M059J (cell line): ENCODE results near the gene RETSAT. TPM values are rescaled to one million over a fixed set of nuclear protein-coding genes. Genes with fewer than 3 reads are reported as not detected.
"Not testable (repeated sequence)": the region's sequence is repeated elsewhere in the genome, so short reads cannot be mapped to it uniquely, and the experiment has no call there.

Experiments
- DNase-seq: peaks from one replicate; pipeline ENCODE4 v3.0.0-alpha.2; 2012; ENCODE audit warnings: low read depth
- total RNA-seq: library from RNA; depleted of rRNA; stranded (reverse); fragments of >200 nt; shearing (Covaris generic); gene quantifications from 2 replicates; pipeline ENCODE4 v1.2.3, GENCODE V29; 2014

RETSAT gene
- total RNA-seq, 1 experiment from 2014 or later = 25.0 TPM

- no peak for DNase-seq
Measured at GRCh38 chr2:85378257-85378656, 23.9 kb upstream of the RETSAT start.

- no peak for DNase-seq
Measured at GRCh38 chr2:85377083-85377482, 22.8 kb upstream of the RETSAT start.

GRCh38 chr2:85376291-85377065, 22.1 kb upstream of the RETSAT start:
- DNase-seq = no peak

- no peak for DNase-seq
Measured at GRCh38 chr2:85371045-85371444, 16.7 kb upstream of the RETSAT start.

GRCh38 chr2:85369500-85369899, 15.2 kb upstream of the RETSAT start:
- peak; percentile 22 for DNase-seq

- no peak for DNase-seq
Measured at GRCh38 chr2:85368921-85369320, 14.6 kb upstream of the RETSAT start.

GRCh38 chr2:85367180-85367579, 12.9 kb upstream of the RETSAT start:
- no peak for DNase-seq

GRCh38 chr2:85362653-85363387, 8.5 kb upstream of the RETSAT start:
- not testable (repeated sequence) for DNase-seq

GRCh38 chr2:85357736-85358135, 3.4 kb upstream of the RETSAT start:
- DNase-seq = no peak

- DNase-seq = no peak
Measured at GRCh38 chr2:85356186-85356585, 1.9 kb upstream of the RETSAT start.

GRCh38 chr2:85355521-85355920, 1.2 kb upstream of the RETSAT start:
- DNase-seq = no peak

GRCh38 chr2:85355073-85355410, 714 bp upstream of the RETSAT start:
- no peak for DNase-seq

- DNase-seq = peak; percentile 47
Measured at GRCh38 chr2:85353876-85354285, 447 bp downstream of the RETSAT start.

- no peak for DNase-seq
Measured at GRCh38 chr2:85347599-85347998, 6.7 kb downstream of the RETSAT start.

- DNase-seq = no peak
Measured at GRCh38 chr2:85344356-85344954, 9.9 kb downstream of the RETSAT start.

GRCh38 chr2:85343207-85343895, 11.0 kb downstream of the RETSAT start:
- DNase-seq = not testable (repeated sequence)

GRCh38 chr2:85342156-85342555, 12.2 kb downstream of the RETSAT start:
- no peak for DNase-seq

- no peak for DNase-seq
Measured at GRCh38 chr2:85341269-85342029, 12.9 kb downstream of the RETSAT start.

- DNase-seq = peak; percentile 20
Measured at GRCh38 chr2:85340034-85340892, 14.1 kb downstream of the RETSAT start.

- DNase-seq = no peak
Measured at GRCh38 chr2:85334928-85335327, 19.4 kb downstream of the RETSAT start.

GRCh38 chr2:85333877-85334276, 20.5 kb downstream of the RETSAT start:
- DNase-seq = not testable (repeated sequence)
